Measurements from ENCODE around the gene STON2. TPM values are rescaled to one million over a fixed set of nuclear protein-coding genes. Genes with fewer than 3 reads are reported as not detected.
"Not testable (repeated sequence)": the region's sequence is repeated elsewhere in the genome, so short reads cannot be mapped to it uniquely, and the experiment has no call there.

STON2 gene
- total RNA-seq, 2 donors from 2014 or later: 12.7 to 23.8 TPM

DNA sequence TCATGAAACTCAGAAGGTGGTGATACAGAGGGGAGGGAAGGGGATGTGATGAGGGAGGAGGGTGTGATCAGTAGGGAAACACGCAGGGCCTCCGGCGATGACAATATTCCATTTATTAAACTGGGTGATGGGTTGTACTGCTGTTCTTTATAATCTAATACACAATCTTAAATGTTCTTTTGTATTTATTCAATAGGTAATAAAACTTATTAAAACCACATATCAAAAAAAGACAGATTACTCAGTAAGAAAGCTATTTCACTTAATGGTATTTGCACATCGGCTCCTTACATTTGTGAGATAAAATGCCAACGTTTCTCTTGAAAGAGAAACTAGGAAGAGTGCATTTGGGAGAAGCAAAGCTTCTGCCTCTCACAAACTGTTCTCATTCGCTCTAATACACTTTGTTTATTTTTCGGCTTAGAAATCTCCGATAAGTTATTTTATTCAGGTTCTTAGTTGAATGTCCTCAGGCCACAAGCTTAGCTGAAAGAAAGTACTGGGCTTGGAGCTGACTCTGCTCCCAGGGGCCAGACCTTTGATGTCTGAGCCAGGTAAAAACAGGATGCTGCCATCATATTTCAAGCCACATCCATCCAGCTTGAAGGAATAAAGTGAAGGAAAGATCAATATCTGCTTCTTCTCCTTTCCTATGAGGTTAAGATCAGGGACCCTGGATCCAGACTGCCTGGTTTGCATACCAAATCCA is 17.5 kb downstream of the STON2 start:
- intact Hi-C loops (cut with DNase I): no loop called here
- peak; percentile 31 for DNase-seq (ENCODE audit: low spot score)
- TF ChIP-seq CTCF (IDR thresholded peaks at IDR 0.05) (no peak), POLR2AphosphoS5 (IDR thresholded peaks at IDR 0.05) (peak; percentile 46), POLR2A (IDR thresholded peaks at IDR 0.05) (no peak)
- Histone ChIP-seq H3K9me3 (no peaks in the 10 kb centered on the region), H3K36me3 (no peaks in the 10 kb centered on the region), H3K4me3 (no peak overlapping the region), H3K27me3 (replicated peaks; ENCODE audit: insufficient read depth) (no peaks in the 10 kb centered on the region), H3K4me1 (replicated peaks) (no peaks in the 10 kb centered on the region), H3K27ac (peak overlapping the region in 1 of 2 donors; percentile 11)
- 18% methylated on average over 8 of the region's 8 CpGs for WGBS

- intact Hi-C loops (cut with DNase I); H3K27me3 ChIP-seq (replicated peaks; ENCODE audit: insufficient read depth); H3K4me3 ChIP-seq; H3K27ac ChIP-seq; H3K4me1 ChIP-seq (replicated peaks); H3K36me3 ChIP-seq; DNase-seq (ENCODE audit: low spot score); H3K9me3 ChIP-seq: not testable (repeated sequence)
- WGBS: 96% methylated on average over 2 of the region's 2 CpGs
Measured at GRCh38 chr14:81380009-81380408, 20.1 kb downstream of the STON2 start.

DNA sequence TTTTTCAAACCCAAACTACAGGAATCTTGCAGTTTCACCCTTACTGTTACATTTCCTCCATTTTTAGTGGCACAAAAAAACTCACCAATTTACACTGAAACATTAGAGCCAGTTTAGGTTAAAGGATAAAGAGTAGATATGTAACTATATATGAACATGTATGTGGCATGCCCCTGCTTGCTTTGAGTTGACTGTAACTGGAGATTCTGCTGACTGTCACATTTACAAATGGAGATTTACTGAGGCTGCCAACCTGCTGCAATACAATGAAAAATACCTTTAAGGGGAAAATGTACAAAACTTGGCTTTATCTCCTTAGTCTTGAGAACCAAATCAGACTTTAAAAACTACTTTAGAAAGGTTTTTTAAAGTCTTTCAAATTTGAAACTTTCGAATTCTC is 28.3 kb downstream of the STON2 start:
- intact Hi-C loops (cut with DNase I): no loop called here

DNA sequence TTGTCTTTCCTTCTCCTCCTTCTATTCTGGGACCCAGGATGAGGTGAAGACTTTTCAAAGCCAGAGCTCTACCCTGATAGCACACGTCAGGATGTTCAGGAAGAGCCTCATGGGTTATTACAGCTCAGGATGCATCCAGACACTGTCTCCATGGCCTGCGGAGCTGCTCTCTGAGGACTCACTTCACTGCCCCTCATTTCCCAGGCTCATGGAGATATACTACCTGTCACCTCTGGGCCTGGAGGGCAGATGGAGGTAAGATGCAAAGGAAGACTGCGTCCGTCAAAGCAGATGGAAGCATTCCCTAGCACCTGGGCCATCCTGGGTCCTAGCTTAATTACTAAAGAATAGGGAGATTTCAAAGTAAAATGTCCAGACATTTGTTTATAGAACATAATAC is 32.6 kb downstream of the STON2 start:
- Histone ChIP-seq H3K27me3 (replicated peaks; ENCODE audit: insufficient read depth) (no peaks in the 10 kb centered on the region), H3K27ac (no peak overlapping the region), H3K4me1 (replicated peaks) (no peaks in the 10 kb centered on the region), H3K36me3 (no peaks in the 10 kb centered on the region), H3K4me3 (no peak overlapping the region), H3K9me3 (no peaks in the 10 kb centered on the region)
- intact Hi-C loops (cut with DNase I): no loop called here
- DNase-seq (ENCODE audit: low spot score): no peak
- TF ChIP-seq CTCF (IDR thresholded peaks at IDR 0.05) (no peak), POLR2A (IDR thresholded peaks at IDR 0.05) (no peak), POLR2AphosphoS5 (IDR thresholded peaks at IDR 0.05) (no peak)
- 84% methylated on average over 4 of the region's 4 CpGs for WGBS

More for the DNA sequence above, 28.3 kb downstream of the STON2 start:
- Histone ChIP-seq H3K27me3 (replicated peaks; ENCODE audit: insufficient read depth) (no peaks in the 10 kb centered on the region), H3K36me3 (no peaks in the 10 kb centered on the region), H3K27ac (no peak overlapping the region), H3K4me3 (no peak overlapping the region), H3K9me3 (no peaks in the 10 kb centered on the region), H3K4me1 (replicated peaks) (no peaks in the 10 kb centered on the region)
- WGBS: 43% methylated on average over 1 of the region's 1 CpG
- TF ChIP-seq CTCF (IDR thresholded peaks at IDR 0.05): no peak
- TF ChIP-seq POLR2A (IDR thresholded peaks at IDR 0.05): no peak
- no peak for TF ChIP-seq POLR2AphosphoS5 (IDR thresholded peaks at IDR 0.05)
- no peak for DNase-seq (ENCODE audit: low spot score)

- WGBS: 71% methylated on average over 7 of the region's 7 CpGs
- no peaks in the 10 kb centered on the region for H3K36me3 ChIP-seq
- intact Hi-C loops (cut with DNase I): no loop called here
Measured at GRCh38 chr14:81366884-81367283, 33.2 kb downstream of the STON2 start.

More at GRCh38 chr14:81366884-81367283, 33.2 kb downstream of the STON2 start:
- H3K27ac ChIP-seq: no peak overlapping the region
- TF ChIP-seq POLR2A (IDR thresholded peaks at IDR 0.05) (no peak), CTCF (IDR thresholded peaks at IDR 0.05) (no peak), POLR2AphosphoS5 (IDR thresholded peaks at IDR 0.05) (no peak)
- no peaks in the 10 kb centered on the region for H3K27me3 ChIP-seq (replicated peaks; ENCODE audit: insufficient read depth)
- DNase-seq (ENCODE audit: low spot score): no peak
- no peaks in the 10 kb centered on the region for H3K9me3 ChIP-seq
- no peak overlapping the region for H3K4me3 ChIP-seq
- no peaks in the 10 kb centered on the region for H3K4me1 ChIP-seq (replicated peaks)

All from prostate gland (tissue), 2 donors.